ENCODE data around the gene RHBG.

DNA sequence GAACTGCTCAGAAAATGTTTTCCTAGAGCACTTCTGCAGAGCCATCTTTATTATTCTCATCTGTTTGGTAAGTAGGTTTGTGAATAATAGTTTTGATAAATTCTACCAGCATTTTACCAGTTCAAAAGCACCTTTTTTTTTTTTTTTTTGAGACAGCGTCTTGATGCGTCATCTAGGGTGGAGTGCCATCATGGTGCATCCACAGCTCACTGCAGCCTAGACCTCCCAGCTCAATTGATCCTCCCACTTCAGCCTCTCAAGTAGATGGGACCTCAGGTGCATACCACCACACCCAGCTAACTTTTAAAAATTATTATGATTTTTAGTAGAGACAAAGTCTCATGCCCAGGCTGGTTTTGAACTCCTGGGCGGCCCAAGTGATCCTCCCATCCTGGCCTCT, 9.8 kb upstream of the RHBG start:
- TF ChIP-seq, protein P1, sequence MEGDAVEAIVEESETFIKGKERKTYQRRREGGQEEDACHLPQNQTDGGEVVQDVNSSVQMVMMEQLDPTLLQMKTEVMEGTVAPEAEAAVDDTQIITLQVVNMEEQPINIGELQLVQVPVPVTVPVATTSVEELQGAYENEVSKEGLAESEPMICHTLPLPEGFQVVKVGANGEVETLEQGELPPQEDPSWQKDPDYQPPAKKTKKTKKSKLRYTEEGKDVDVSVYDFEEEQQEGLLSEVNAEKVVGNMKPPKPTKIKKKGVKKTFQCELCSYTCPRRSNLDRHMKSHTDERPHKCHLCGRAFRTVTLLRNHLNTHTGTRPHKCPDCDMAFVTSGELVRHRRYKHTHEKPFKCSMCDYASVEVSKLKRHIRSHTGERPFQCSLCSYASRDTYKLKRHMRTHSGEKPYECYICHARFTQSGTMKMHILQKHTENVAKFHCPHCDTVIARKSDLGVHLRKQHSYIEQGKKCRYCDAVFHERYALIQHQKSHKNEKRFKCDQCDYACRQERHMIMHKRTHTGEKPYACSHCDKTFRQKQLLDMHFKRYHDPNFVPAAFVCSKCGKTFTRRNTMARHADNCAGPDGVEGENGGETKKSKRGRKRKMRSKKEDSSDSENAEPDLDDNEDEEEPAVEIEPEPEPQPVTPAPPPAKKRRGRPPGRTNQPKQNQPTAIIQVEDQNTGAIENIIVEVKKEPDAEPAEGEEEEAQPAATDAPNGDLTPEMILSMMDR (conservative IDR thresholded peaks at IDR 0.05): no peak
- no peak for TF ChIP-seq EZH2 (IDR thresholded peaks at IDR 0.05; ENCODE audit: low read depth)
